Suprapubic skin (tissue), 4 donors: ENCODE data around the gene GPR62. TPM values are rescaled to one million over a fixed set of nuclear protein-coding genes. Genes with fewer than 3 reads are reported as not detected.

ENCODE experiments used
- DNase-seq, 2 donors: peaks; one replicate each; pipeline ENCODE4 v3.0.0-alpha.2; 2019; ENCODE audit warnings: low spot score in 2 of 2
- H3K27ac ChIP-seq: fragments of 200-600 bp; sonication (generic); one replicate; pipeline ENCODE4 v1.5.1; 2019
- H3K27me3 ChIP-seq: fragments of 200-600 bp; sonication (generic); one replicate; pipeline ENCODE4 v1.5.1; 2019
- H3K36me3 ChIP-seq: fragments of 200-600 bp; sonication (generic); one replicate; pipeline ENCODE4 v1.5.1; 2019
- H3K4me1 ChIP-seq: fragments of 200-600 bp; sonication (generic); one replicate; pipeline ENCODE4 v1.5.1; 2019
- H3K4me3 ChIP-seq: fragments of 200-600 bp; sonication (generic); one replicate; pipeline ENCODE4 v1.5.1; 2019; ENCODE audit warnings: mild to moderate bottlenecking
- H3K9me3 ChIP-seq: fragments of 200-600 bp; sonication (generic); one replicate; pipeline ENCODE4 v1.5.1; 2019
- CTCF ChIP-seq, 2 donors: fragments of 200-600 bp in 1 of 2; fragments of 450-650 bp in 1 of 2; sonication (generic) in 1 of 2; IDR thresholded peaks; one replicate each; pipeline ENCODE4 v1.5.1; 2016 to 2019; ENCODE audit warnings: antibody characterized with exemption in 2 of 2, mild to moderate bottlenecking in 1 of 2, moderate library complexity in 1 of 2
- EP300 ChIP-seq: sonication (generic); formaldehyde crosslinking; IDR thresholded peaks from one replicate; pipeline ENCODE4 v1.6.1; 2017; ENCODE audit warnings: antibody characterized with exemption
- POLR2A ChIP-seq, 2 donors: fragments of 450-650 bp; IDR thresholded peaks; one replicate each; pipeline ENCODE4 v1.6.1; 2017; ENCODE audit warnings: antibody characterized with exemption in 2 of 2, mild to moderate bottlenecking in 2 of 2, moderate library complexity in 2 of 2
- POLR2AphosphoS5 ChIP-seq, 3 donors: sonication (generic); formaldehyde crosslinking; IDR thresholded peaks; one replicate each; pipeline ENCODE4 v1.6.1; 2017; ENCODE audit warnings: antibody characterized with exemption in 3 of 3
- WGBS: methylation state at CpG from one replicate; pipeline ENCODE4 v1.1.5; 2018; 5-methylcytosine and 5-hydroxymethylcytosine counted together
- total RNA-seq, 4 donors: library from RNA; depleted of rRNA; stranded (reverse); fragments of >200 nt; gene quantifications; one replicate each; pipeline ENCODE4 v1.1.0, GENCODE V29; 2016

GPR62 gene
- total RNA-seq, 4 donors from 2014 or later: not detected

- H3K4me3 ChIP-seq: no peak overlapping the region
- peaks cover 20% of the 10 kb centered on the region for H3K4me1 ChIP-seq
- H3K27me3 ChIP-seq: peaks cover 3% of the 10 kb centered on the region
- no peak for TF ChIP-seq CTCF (IDR thresholded peaks at IDR 0.05)
- TF ChIP-seq EP300: no peak
- no peak for TF ChIP-seq POLR2AphosphoS5 (IDR thresholded peaks at IDR 0.05)
- no peak for TF ChIP-seq POLR2A (IDR thresholded peaks at IDR 0.05)
- peaks cover 35% of the 10 kb centered on the region for H3K36me3 ChIP-seq
- DNase-seq: no peak
- no peaks in the 10 kb centered on the region for H3K9me3 ChIP-seq
- H3K27ac ChIP-seq: no peak overlapping the region
- 94% methylated on average over 19 of the region's 20 CpGs for WGBS
Measured at GRCh38 chr3:51958603-51959521, 3.7 kb downstream of the GPR62 start.

GRCh38 chr3:51959651-51960050 is 4.5 kb downstream of the GPR62 start:
- Histone ChIP-seq H3K9me3 (no peaks in the 10 kb centered on the region), H3K27ac (no peak overlapping the region), H3K36me3 (peaks cover 35% of the 10 kb centered on the region), H3K27me3 (peaks cover 3% of the 10 kb centered on the region), H3K4me3 (no peak overlapping the region), H3K4me1 (peaks cover 20% of the 10 kb centered on the region)
- DNase-seq: no peak
- TF ChIP-seq EP300 (no peak), POLR2AphosphoS5 (IDR thresholded peaks at IDR 0.05) (no peak), CTCF (IDR thresholded peaks at IDR 0.05) (no peak), POLR2A (IDR thresholded peaks at IDR 0.05) (no peak)
- no CpG with 5 or more reads among the region's 7 CpGs for WGBS

GRCh38 chr3:51960386-51960785 is 5.2 kb downstream of the GPR62 start:
- Histone ChIP-seq H3K36me3 (peaks cover 35% of the 10 kb centered on the region), H3K27ac (no peak overlapping the region), H3K27me3 (no peaks in the 10 kb centered on the region), H3K4me3 (no peak overlapping the region), H3K4me1 (peaks cover 17% of the 10 kb centered on the region), H3K9me3 (no peaks in the 10 kb centered on the region)
- DNase-seq: no peak
- TF ChIP-seq POLR2AphosphoS5 (IDR thresholded peaks at IDR 0.05): no peak
- TF ChIP-seq POLR2A (IDR thresholded peaks at IDR 0.05): no peak
- no peak for TF ChIP-seq CTCF (IDR thresholded peaks at IDR 0.05)
- no peak for TF ChIP-seq EP300
- 91% methylated on average over 9 of the region's 10 CpGs for WGBS

GRCh38 chr3:51961011-51961410 is 5.8 kb downstream of the GPR62 start:
- H3K4me1 ChIP-seq: peaks cover 17% of the 10 kb centered on the region
- H3K36me3 ChIP-seq: peaks cover 35% of the 10 kb centered on the region
- H3K27ac ChIP-seq: no peak overlapping the region
- no peak for DNase-seq
- TF ChIP-seq POLR2A (IDR thresholded peaks at IDR 0.05) (no peak), EP300 (no peak), CTCF (IDR thresholded peaks at IDR 0.05) (no peak), POLR2AphosphoS5 (IDR thresholded peaks at IDR 0.05) (no peak)
- WGBS: 93% methylated on average over 13 of the region's 18 CpGs
- H3K4me3 ChIP-seq: no peak overlapping the region
- no peaks in the 10 kb centered on the region for H3K27me3 ChIP-seq
- no peaks in the 10 kb centered on the region for H3K9me3 ChIP-seq
